H9 (cell line): ENCODE results near the gene RRAGD. TPM values are rescaled to one million over a fixed set of nuclear protein-coding genes. Genes with fewer than 3 reads are reported as not detected.

Experiments
- DNase-seq: peaks from one replicate; pipeline ENCODE4 v3.0.0-alpha.2; 2017
- H2AFZ ChIP-seq: one replicate; pipeline ENCODE4 v1.6.1; 2013; ENCODE audit warnings: mild to moderate bottlenecking, low read length, control low read depth, moderate library complexity
- H2AK5ac ChIP-seq: 2 replicates; pipeline ENCODE4 v1.6.1; 2013; ENCODE audit warnings: low read length, control low read depth, mixed read lengths; ENCODE audit not compliant: insufficient read length
- H2BK120ac ChIP-seq: one replicate; pipeline ENCODE4 v1.6.1; 2013; ENCODE audit warnings: low read depth, mild to moderate bottlenecking, low read length, control low read depth, inconsistent platforms; ENCODE audit not compliant: poor library complexity, severe bottlenecking
- H2BK12ac ChIP-seq: 2 replicates; pipeline ENCODE4 v1.6.1; 2013; ENCODE audit warnings: low read length, control low read depth, mixed read lengths, low read depth; ENCODE audit not compliant: insufficient read length
- H2BK15ac ChIP-seq: 2 replicates; pipeline ENCODE4 v1.6.1; 2013; ENCODE audit warnings: low read depth, low read length, control low read depth
- H2BK20ac ChIP-seq: one replicate; pipeline ENCODE4 v1.6.1; 2013; ENCODE audit warnings: low read depth, mild to moderate bottlenecking, low read length, control low read depth, inconsistent platforms; ENCODE audit not compliant: poor library complexity, severe bottlenecking
- H2BK5ac ChIP-seq: 2 replicates; pipeline ENCODE4 v1.6.1; 2013; ENCODE audit warnings: low read length, control low read depth, mixed read lengths; ENCODE audit not compliant: insufficient read length
- H3K14ac ChIP-seq: 2 replicates; pipeline ENCODE4 v1.6.1; 2013; ENCODE audit warnings: low read length, control low read depth; ENCODE audit not compliant: insufficient read depth
- H3K18ac ChIP-seq: 2 replicates; pipeline ENCODE4 v1.6.1; 2013; ENCODE audit warnings: low read depth, mild to moderate bottlenecking, mixed read lengths, low read length, control low read depth; ENCODE audit not compliant: insufficient read length
- H3K23ac ChIP-seq: 2 replicates; pipeline ENCODE4 v1.6.1; 2013; ENCODE audit warnings: low read length, control low read depth, mixed read lengths, low read depth; ENCODE audit not compliant: insufficient read length
- H3K23me2 ChIP-seq: 2 replicates; pipeline ENCODE4 v1.6.1; 2013; ENCODE audit warnings: low read depth, mild to moderate bottlenecking, mixed read lengths, low read length, control low read depth; ENCODE audit not compliant: insufficient read length, poor library complexity, severe bottlenecking
- H3K27ac ChIP-seq: 2 replicates; pipeline ENCODE4 v1.5.1; 2013; ENCODE audit warnings: low read length, control low read depth, mixed read lengths, low read depth; ENCODE audit not compliant: insufficient read length
- H3K27me3 ChIP-seq: 2 replicates; pipeline ENCODE4 v1.6.1; 2013; ENCODE audit warnings: low read length, control low read depth, inconsistent platforms; ENCODE audit not compliant: insufficient read depth
- H3K4ac ChIP-seq: 2 replicates; pipeline ENCODE4 v1.6.1; 2013; ENCODE audit warnings: low read depth, mild to moderate bottlenecking, control low read depth, inconsistent platforms, low read length, moderate library complexity
- H3K4me1 ChIP-seq: 2 replicates; pipeline ENCODE4 v1.6.1; 2013; ENCODE audit warnings: low read length, control low read depth, inconsistent platforms; ENCODE audit not compliant: insufficient read depth
- H3K4me2 ChIP-seq: 2 replicates; pipeline ENCODE4 v1.6.1; 2013; ENCODE audit warnings: low read length, control low read depth, mixed read lengths; ENCODE audit not compliant: insufficient read length, insufficient read depth
- H3K56ac ChIP-seq: 2 replicates; pipeline ENCODE4 v1.6.1; 2013; ENCODE audit warnings: low read depth, mild to moderate bottlenecking, mixed read lengths, low read length, control low read depth; ENCODE audit not compliant: insufficient read length
- H3K79me1 ChIP-seq: 2 replicates; pipeline ENCODE4 v1.6.1; 2013; ENCODE audit warnings: low read depth, mild to moderate bottlenecking, moderate library complexity, low read length, control low read depth, inconsistent platforms; ENCODE audit not compliant: insufficient read depth, poor library complexity, severe bottlenecking
- H3K79me2 ChIP-seq: 2 replicates; pipeline ENCODE4 v1.6.1; 2013; ENCODE audit warnings: low read length, control low read depth, inconsistent platforms; ENCODE audit not compliant: insufficient read depth
- H3K9ac ChIP-seq: 2 replicates; pipeline ENCODE4 v1.6.1; 2013; ENCODE audit warnings: low read length, control low read depth, mixed read lengths; ENCODE audit not compliant: insufficient read length; ENCODE audit errors: extremely low read depth
- H3K9me3 ChIP-seq: one replicate; pipeline ENCODE4 v1.6.1; 2013; ENCODE audit warnings: low read depth, low read length, inconsistent platforms; ENCODE audit not compliant: control insufficient read depth
- H3T11ph ChIP-seq: one replicate; pipeline ENCODE4 v1.6.1; 2013; ENCODE audit warnings: mild to moderate bottlenecking, low read length, control low read depth, inconsistent platforms
- H4K20me1 ChIP-seq: one replicate; pipeline ENCODE4 v1.6.1; 2013; ENCODE audit not compliant: control insufficient read depth, insufficient read length, insufficient read depth
- H4K5ac ChIP-seq: 2 replicates; pipeline ENCODE4 v1.6.1; 2013; ENCODE audit warnings: low read depth, mild to moderate bottlenecking, mixed read lengths, low read length, control low read depth; ENCODE audit not compliant: insufficient read length
- H4K8ac ChIP-seq: replicated peaks from 2 replicates; pipeline ENCODE4 v1.6.1; 2013; ENCODE audit warnings: low read length, control low read depth, mixed read lengths, low read depth; ENCODE audit not compliant: insufficient read length
- H4K91ac ChIP-seq: 2 replicates; pipeline ENCODE4 v1.6.1; 2013; ENCODE audit warnings: low read depth, mild to moderate bottlenecking, moderate library complexity, mixed read lengths, low read length, control low read depth; ENCODE audit not compliant: insufficient read length
- H3K27ac Mint-ChIP-seq, 3 experiments: 2 replicates in 2 of 3; 3 replicates in 1 of 3; pipeline ENCODE4 v1.8.0; 2020 to 2021; ENCODE audit warnings: mixed read lengths in 3 of 3, mild to moderate bottlenecking in 1 of 3, moderate library complexity in 1 of 3
- H3K27me3 Mint-ChIP-seq: 2 replicates; pipeline ENCODE4 v1.8.0; 2021; ENCODE audit warnings: low read depth, mild to moderate bottlenecking, moderate library complexity, mixed read lengths
- H3K36me3 Mint-ChIP-seq, 3 experiments: 2 replicates in 2 of 3; 3 replicates in 1 of 3; pipeline ENCODE4 v1.8.0; 2020 to 2021; ENCODE audit warnings: low read depth in 3 of 3, mixed read lengths in 3 of 3; ENCODE audit not compliant: insufficient read depth in 1 of 3
- H3K4me1 Mint-ChIP-seq, 2 experiments: 2 replicates each; pipeline ENCODE4 v1.8.0; 2020; ENCODE audit warnings: mixed read lengths in 2 of 2
- H3K4me3 Mint-ChIP-seq, 2 experiments: 2 replicates in 1 of 2; 3 replicates in 1 of 2; pipeline ENCODE4 v1.8.0; 2020 to 2021; ENCODE audit warnings: mild to moderate bottlenecking in 2 of 2, mixed read lengths in 2 of 2, moderate library complexity in 1 of 2
- H3K9me3 Mint-ChIP-seq, 2 experiments: 2 replicates in 1 of 2; 3 replicates in 1 of 2; pipeline ENCODE4 v1.8.0; 2020; ENCODE audit warnings: mild to moderate bottlenecking in 2 of 2, mixed read lengths in 2 of 2, moderate library complexity in 1 of 2
- CTCF ChIP-seq: fragments of 200-600 bp; sonication (generic); conservative IDR thresholded peaks from 3 replicates; pipeline ENCODE4 v1.8.0; 2021; ENCODE audit warnings: antibody characterized with exemption, mild to moderate bottlenecking
- WGBS: extraction: QIAGEN DNeasy Blood & Tissue Kit; methylation state at CpG from one replicate; pipeline ENCODE4 v1.1.7; 2013; ENCODE audit warnings: missing lambda C conversion rate, low lambda C conversion rate, mixed read lengths; ENCODE audit not compliant: insufficient read length; ENCODE audit errors: extremely low coverage; 5-methylcytosine and 5-hydroxymethylcytosine counted together
- total RNA-seq: library from RNA; stranded (reverse); gene quantifications from 2 replicates; pipeline ENCODE4 v1.2.1, GENCODE V29; 2021

The RRAGD gene
- total RNA-seq, 1 experiment from 2014 or later, result 10.6 TPM

GRCh38 chr6:89315249-89315885 is 96.7 kb downstream of the RRAGD start, which contains the start of gene GABRR2:
Gene GABRR2, minus strand, starts transcription at chr6:89315299. Its CDS starts 134 bp downstream, at chr6:89315165.
- no peak within 1 kb of the TSS for H3K9ac ChIP-seq
- H3K56ac ChIP-seq, result no peak within 1 kb of the TSS
- no peak within 1 kb of the TSS for H3K4me2 ChIP-seq
- Mint-ChIP-seq H3K9me3 (peaks cover 8 to 14% of the 10 kb centered on the region in 2 experiments), H3K4me1 (peaks cover 26 to 33% of the 10 kb centered on the region in 2 experiments), H3K27ac (no peak within 1 kb of the TSS), H3K36me3 (peaks cover 6 to 14% (median 8%) of the 10 kb centered on the region in 3 experiments), H3K27me3 (peaks cover 2% of the 10 kb centered on the region; the same call in 1 of the 2 replicates), H3K4me3 (no peak within 1 kb of the TSS)
- no peaks in the 10 kb centered on the region for H3K79me2 ChIP-seq
- no peak within 1 kb of the TSS for H2BK120ac ChIP-seq
- H2BK5ac ChIP-seq, result no peak within 1 kb of the TSS
- no peaks in the 10 kb centered on the region for H3K27me3 ChIP-seq
- H2BK20ac ChIP-seq, result no peak within 1 kb of the TSS
- no peak within 1 kb of the TSS for H2AK5ac ChIP-seq
- no peak within 1 kb of the TSS for H3K14ac ChIP-seq
- H3K18ac ChIP-seq, result no peak within 1 kb of the TSS
- no peak within 1 kb of the TSS for H3K4ac ChIP-seq
- TF ChIP-seq CTCF, result no peak
- H4K5ac ChIP-seq, result no peak within 1 kb of the TSS
- no peaks in the 10 kb centered on the region for H3K23me2 ChIP-seq
- no peak within 1 kb of the TSS for H2AFZ ChIP-seq
- no CpG with 5 or more reads among the region's 6 CpGs for WGBS
- H4K20me1 ChIP-seq, result no peaks in the 10 kb centered on the region
- no peak within 1 kb of the TSS for H3T11ph ChIP-seq
- peaks cover 2% of the 10 kb centered on the region for H3K9me3 ChIP-seq
- no peak within 1 kb of the TSS for H4K91ac ChIP-seq
- no peak within 1 kb of the TSS for H2BK12ac ChIP-seq
- no peak within 1 kb of the TSS for H3K27ac ChIP-seq
- no peaks in the 10 kb centered on the region for H3K79me1 ChIP-seq
- H4K8ac ChIP-seq, result no peak within 1 kb of the TSS
- no peak within 1 kb of the TSS for H2BK15ac ChIP-seq
- no peak within 1 kb of the TSS for H3K23ac ChIP-seq
- no peaks in the 10 kb centered on the region for H3K4me1 ChIP-seq
- DNase-seq, result no peak
